Glomerular endothelial cell (primary cell): ENCODE measurements around the gene MAP3K20. TPM values are rescaled to one million over a fixed set of nuclear protein-coding genes. Genes with fewer than 3 reads are reported as not detected.
"Not testable (repeated sequence)": the region's sequence is repeated elsewhere in the genome, so short reads cannot be mapped to it uniquely, and the experiment has no call there.

Experiments used
- DNase-seq: peaks from one replicate; pipeline ENCODE4 v3.0.0-alpha.2; 2011; ENCODE audit warnings: low read depth, low spot score; ENCODE audit errors: extremely low read depth
- total RNA-seq: library from RNA; depleted of rRNA; stranded (reverse); fragments of >200 nt; gene quantifications from 2 replicates; pipeline ENCODE4 v1.2.3, GENCODE V29; 2015

MAP3K20 gene
- total RNA-seq, 1 donor from 2014 or later, result 15.6 TPM

DNA sequence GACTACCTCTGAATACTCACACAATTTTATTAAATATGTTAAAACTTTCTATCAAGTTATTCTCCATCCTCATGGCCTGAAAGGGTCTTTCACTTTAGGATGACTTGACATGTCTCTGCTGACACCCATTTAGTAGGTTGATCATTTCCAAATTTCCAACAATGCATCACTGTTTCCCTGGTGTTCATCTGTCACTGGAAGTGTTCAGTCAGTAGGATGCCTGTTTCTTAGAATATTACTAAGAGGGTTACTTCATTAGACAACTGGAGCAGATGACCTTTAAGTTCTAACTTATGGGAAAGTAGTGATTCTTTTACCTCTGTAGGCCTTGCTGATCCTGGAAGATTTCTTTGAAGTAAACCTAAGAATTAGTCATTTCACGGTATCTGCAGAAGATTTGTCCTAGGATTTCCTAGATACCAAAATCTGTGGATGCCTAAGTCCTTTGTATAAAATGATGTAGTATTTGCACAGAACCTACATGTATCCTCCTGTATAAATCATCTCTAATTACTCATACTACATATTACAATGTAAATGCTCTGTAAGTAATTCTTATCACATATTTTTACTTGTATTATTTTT is 77.7 kb downstream of the MAP3K20 start:
- DNase-seq, result no peak

DNA sequence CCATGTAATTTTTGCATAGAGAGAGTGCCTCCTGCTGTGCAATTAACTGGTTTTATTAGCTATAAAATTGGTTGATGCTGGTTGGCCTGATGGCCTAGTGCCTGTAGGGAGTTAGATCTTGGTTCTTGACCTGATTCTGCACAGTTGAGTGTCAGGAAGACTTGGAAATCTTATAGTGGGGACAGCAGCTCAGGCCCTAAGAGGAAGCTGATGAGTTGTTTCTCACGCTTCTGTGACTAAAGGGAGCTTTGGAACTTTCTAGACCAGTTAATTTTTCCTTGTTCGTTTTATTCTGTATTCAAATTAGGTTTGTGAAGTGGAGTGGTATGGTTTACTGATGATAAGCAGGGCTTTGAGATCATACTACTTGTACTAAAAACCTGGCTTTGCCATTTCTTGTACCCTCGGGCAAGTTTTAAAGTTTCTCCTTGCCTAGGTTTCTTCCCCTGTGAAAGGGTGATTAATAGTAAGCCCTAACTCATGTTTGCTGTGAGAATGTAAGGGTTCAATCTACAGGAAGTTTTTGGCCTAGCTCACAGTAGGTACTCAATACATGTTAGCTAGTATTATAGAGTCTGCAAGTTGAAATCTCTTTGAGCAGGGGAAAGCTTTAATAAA is 82.1 kb downstream of the MAP3K20 start:
- DNase-seq, result no peak

GRCh38 chr2:173159791-173160463 is 84.3 kb downstream of the MAP3K20 start:
- DNase-seq, result no peak

- DNase-seq, result no peak
These were observed 85.0 kb downstream of the MAP3K20 start for GRCh38 chr2:173160618-173161017.

DNA sequence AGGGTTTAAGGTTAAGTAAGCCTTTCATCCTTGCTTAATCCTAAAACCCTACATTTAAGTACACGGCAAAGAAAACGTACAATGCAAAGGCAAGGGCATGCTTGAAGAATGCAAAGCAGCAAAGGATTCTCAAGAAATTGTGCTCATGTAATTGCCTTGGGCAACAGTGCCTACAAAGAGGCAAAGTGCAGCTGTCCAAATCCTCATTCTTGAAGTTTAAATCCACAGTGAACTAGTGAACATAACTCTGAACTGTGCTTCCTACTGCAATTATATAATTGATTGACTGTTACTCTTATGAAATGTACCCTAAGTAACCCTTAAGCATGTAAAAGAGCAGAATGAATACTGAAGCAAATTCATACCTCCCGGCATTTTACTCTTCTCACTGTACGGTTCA is 85.4 kb downstream of the MAP3K20 start:
- DNase-seq, result no peak

DNA sequence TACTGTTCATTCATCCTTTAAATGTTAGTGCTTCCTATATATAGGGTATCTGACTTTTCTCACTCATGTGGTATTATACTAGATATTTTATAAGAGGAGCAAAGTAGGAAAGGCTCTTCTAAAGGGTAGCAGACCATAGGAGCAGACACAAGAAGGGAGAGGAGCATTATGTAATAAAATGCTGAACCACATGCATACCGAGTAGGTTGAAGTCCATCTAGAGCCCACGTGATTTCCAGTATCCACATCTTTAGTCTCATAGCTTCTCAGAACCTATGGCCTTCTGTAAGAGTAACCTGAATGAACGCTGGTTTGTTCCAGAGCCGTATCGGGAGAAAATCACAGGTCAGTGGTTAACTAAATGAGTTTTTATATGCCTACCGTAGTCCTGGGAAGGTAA is 85.9 kb downstream of the MAP3K20 start:
- no peak for DNase-seq

DNA sequence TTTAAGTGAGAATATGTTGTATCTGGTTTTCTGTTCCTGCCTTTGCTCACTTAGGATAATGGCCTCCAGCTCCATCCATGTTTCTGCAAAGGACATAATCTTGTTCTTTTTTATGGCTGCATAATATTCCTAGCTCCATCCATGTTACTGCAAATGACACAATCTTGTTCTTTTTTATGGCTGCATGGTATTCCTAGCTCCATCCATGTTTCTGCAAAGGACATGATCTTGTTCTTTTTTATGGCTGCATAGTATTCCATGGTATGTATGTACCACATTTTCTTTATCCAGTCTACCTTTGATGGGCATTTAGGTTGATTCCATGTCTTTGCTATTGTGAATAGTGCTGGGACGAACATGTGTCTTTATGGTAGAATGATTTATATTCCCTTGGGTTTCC is 87.7 kb downstream of the MAP3K20 start:
- DNase-seq, result not testable (repeated sequence)

- DNase-seq, result no peak
These were observed 88.8 kb downstream of the MAP3K20 start for GRCh38 chr2:173164396-173164795.

GRCh38 chr2:173165443-173166238 is 90.0 kb downstream of the MAP3K20 start:
- DNase-seq, result no peak

DNA sequence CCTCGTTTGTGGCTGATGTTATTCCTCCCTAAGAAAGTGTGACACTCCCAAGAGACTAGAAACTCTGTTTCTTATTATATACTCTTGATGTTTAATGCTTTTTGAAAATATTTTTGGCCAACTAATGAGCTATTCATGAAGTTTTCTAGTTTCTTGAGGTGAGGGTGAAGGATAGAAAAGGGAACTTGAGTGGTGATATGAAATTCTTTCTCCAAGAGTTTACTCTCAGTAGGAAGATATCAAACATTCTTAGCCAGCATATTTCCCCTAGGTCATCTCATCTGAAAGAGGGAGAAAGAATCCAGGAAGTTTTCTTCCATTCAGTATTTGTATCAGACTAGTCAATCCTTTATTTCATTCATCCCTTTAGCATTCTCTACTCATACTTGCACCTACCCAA is 95.7 kb downstream of the MAP3K20 start:
- no peak for DNase-seq

- no peak for DNase-seq
These were observed 96.4 kb downstream of the MAP3K20 start for GRCh38 chr2:173171924-173172643.

DNA sequence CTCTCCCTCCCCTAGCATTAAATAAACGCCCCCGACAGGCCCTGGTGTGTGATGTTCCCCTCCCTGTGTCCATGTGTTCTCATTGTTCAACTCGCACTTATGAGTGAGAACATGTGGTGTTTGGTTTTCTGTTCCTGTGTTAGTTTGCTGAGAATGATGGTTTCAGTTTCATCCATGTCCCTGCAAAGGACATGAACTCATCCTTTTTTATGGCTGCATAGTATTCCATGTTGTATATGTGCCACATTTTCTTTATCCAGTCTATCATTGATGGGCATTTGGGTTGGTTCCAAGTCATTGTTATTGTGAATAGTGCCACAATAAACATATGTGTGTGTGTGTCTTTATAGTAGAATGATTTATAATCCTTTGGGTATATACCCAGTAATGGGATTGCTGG is 98.7 kb downstream of the MAP3K20 start:
- DNase-seq, result not testable (repeated sequence)

DNA sequence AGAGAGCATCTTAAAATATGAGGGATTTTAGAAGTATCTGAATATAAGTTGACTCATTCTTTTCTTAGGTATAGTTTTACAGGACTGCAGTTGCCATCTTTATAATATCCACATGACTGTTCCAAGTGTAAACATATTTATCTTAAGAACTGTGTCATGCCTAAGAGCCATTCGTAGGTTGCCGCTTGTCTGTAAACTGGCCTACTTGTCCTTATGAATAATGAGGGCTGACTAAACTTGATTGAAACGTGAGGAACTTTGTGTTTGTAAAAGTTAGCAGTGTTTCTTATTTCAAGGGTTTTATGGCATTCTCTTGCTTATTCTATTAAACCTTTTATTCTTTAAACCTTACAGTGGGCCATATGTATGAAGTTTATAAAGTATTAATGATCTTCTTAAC is 99.6 kb downstream of the MAP3K20 start:
- no peak for DNase-seq

DNA sequence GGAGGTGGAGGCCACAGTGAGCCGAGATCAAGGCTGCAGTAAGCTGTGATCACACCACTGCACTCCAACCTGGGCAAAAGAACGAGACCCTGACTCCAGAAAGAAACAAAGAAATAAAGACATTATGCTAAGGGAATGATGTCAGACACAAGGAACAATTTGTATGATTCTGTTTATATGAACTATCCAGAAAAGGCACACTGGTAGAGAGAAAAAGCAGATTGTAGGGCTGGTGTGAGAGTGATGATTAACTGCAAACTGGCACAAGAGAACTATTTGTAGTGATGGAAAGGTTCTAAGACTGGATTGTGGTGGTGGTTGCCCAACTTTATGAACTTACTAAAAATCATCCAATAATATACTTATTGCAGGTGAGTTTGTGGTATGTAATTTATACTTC is 106.3 kb downstream of the MAP3K20 start:
- DNase-seq, result no peak

- DNase-seq, result peak; percentile 37
These were observed 108.7 kb downstream of the MAP3K20 start for GRCh38 chr2:173184031-173185004.

DNA sequence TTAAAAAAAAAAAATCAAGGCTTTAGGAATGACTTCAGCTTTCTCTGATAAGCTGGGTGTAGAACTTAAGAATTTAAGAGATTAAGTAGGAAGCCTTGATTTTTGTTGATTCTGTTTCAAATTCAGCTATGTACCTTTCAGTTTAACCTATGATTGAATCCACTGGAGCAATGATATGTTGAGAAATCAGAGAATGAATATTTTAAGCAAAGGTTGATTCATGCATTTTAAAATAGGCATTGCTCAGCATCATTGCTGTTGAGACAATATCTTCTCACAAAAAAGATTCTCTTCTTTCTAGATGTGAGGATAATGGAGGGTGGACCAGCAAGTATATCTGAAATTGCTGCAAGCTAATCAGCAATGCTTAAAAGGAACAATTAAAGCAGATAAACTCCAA is 109.8 kb downstream of the MAP3K20 start:
- no peak for DNase-seq

DNA sequence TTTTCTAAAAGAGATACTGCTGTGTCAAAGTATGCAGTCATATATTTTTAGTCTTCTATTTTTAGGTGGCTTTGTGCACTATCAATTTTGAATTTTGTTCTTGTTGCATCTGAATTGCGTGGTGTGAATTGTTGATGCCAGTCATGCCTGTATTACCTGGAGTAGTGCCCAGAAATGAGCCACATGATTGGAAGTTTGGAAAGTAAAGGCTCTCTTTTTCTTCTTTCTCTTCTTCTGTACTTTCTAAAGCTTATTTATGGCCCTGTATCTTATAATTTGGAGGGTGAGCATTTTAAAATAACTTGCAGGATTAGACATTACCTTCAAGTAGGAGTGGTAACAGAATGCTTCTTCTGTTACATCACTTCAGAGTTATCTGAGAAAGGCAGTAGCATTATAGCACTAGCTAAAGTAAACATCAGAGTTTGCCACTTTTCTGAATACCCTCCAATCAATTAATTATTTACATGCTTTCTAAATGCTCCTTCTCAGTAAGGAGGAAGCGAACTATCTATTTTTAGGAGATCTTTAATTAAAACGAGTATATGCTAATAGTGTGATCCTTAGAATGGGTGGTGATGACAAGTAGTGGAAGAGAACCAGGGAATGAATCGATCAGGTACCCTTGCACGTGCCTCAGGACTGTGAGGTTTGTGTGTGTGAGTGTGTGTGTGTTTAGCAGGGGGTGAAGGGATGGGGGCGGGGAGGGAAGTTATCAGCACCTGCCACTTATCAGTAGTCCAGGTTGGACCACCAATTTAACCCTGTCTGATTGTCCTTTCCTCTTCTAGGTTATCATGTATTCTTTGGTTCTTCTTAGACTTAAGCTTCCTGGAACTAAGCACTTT is 112.5 kb downstream of the MAP3K20 start:
- no peak for DNase-seq

DNA sequence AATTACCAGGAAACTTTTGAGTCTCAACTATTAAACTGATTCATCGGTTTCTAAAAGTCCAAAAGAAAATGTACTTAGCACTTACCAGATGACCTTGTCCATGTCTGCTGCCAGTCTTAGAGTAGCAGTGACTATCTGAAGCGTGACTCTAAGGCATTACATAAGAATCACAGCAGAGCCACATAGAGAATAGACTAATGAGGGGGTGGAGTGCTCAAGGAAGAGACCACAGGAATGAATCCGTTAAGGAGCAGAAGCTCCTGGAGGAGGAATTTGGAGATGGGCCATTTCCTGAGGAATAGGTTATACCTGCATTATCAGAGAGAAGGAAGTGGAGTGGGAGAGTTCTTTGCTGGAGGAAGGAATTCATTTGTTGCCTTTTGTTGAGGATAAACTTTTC is 116.0 kb downstream of the MAP3K20 start:
- DNase-seq, result no peak

DNA sequence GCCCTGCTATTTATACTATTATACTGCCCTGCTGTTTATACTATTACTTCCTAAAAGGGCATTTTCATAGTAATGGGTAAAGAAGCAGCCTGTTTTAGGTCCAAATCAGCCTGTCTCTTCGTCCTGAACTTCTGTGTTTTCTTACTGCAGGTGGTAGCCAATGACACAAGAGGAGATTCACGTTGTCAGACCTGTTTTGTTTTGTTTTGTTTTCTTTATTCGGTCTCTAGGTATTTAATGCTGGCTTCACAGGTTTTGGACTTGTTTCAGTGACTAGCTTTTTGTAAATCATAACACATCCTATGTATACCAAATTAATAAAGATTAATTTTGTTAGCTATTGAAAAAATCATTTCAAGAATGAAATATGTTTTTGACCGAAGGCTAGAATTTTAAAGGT is 116.4 kb downstream of the MAP3K20 start:
- DNase-seq, result no peak
